ENCODE data around the gene SP3. TPM values are rescaled to one million over a fixed set of nuclear protein-coding genes. Genes with fewer than 3 reads are reported as not detected.
A peak's percentile ranks its signal among the peaks of the same experiment; 100 is the strongest.

The SP3 gene
- total and polyA plus RNA-seq, 3 experiments from 2014 or later = 61.0 to 98.4 (median 93.0) TPM

DNA sequence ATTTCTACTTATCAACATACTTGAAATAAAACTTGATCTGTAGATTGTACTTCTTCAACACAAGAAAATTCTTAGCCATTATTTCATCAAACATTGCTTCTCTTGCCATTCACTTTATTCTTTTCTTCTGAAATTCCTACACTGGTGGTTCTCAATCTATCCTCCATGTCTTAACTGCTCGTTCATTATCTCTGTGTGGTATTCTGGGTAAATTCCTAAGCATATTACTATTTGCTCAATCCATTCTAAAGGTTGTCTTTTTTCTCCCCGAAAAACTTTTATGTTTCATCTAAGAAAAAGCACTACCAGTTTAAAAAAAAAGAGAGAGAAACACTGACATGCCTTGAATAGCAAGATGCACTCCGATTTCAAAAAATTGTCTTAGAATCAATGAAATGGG lies 18.0 kb downstream of the SP3 start:
- Mint-ChIP-seq H3K27me3 (no peaks in the 10 kb centered on the region), H3K4me3 (peak overlapping the region in 5 of 7 donors; percentile 9 to 42 (median 28)), H3K36me3 (peaks cover under 1 to 32% (median 22%) of the 10 kb centered on the region in 3 donors), H3K9me3 (no peaks in the 10 kb centered on the region), H3K27ac (peak overlapping the region in 5 of 8 donors; percentile 6 to 59 (median 42)), H3K4me1 (peaks cover 84 to 100% (median 98%) of the 10 kb centered on the region in 3 donors)
- no peak overlapping the region for H3K4me3 ChIP-seq (ENCODE audit: low read length)
- DNase-seq = no peak
- no peaks in the 10 kb centered on the region for H3K36me3 ChIP-seq (ENCODE audit: insufficient read depth, low read length)
- peaks cover 79% of the 10 kb centered on the region for H3K4me1 ChIP-seq (ENCODE audit: insufficient read depth, low read length)
- no peaks in the 10 kb centered on the region for H3K9me3 ChIP-seq (ENCODE audit: low read length)
- POLR2A ChIA-PET = no interaction called here
- CTCF ChIA-PET = no interaction called here
- H3K27ac ChIP-seq (ENCODE audit: low read depth, low read length) = no peak overlapping the region
- H3K27me3 ChIP-seq (ENCODE audit: insufficient read depth, low read length, poor library complexity, severe bottlenecking) = no peaks in the 10 kb centered on the region

DNA sequence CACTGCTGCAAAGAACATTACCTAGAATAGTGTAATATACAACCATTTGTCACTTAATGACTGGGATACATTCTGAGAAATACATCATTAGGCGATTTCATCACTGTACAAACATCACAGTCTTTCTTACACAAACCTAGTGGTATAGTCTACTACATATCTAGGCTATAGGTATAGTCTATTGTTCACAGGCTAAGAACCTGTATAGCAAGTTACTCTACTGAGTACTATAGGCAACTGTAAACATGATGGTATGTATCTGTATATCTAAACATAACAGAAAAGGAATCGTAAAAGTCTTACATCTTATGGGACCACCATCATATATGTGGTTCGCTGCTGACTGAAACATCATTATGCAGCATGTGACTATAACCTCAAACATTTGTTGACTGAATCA lies 21.4 kb downstream of the SP3 start:
- H3K9me3 ChIP-seq (ENCODE audit: low read length) = no peaks in the 10 kb centered on the region
- H3K4me3 ChIP-seq (ENCODE audit: low read length) = no peak overlapping the region
- Mint-ChIP-seq H3K27ac (peak overlapping the region in 1 of 8 donors; percentile 20), H3K36me3 (peaks cover 0 to 24% (median 15%) of the 10 kb centered on the region in 3 donors), H3K9me3 (no peaks in the 10 kb centered on the region), H3K27me3 (no peaks in the 10 kb centered on the region), H3K4me1 (peaks cover 84 to 100% (median 97%) of the 10 kb centered on the region in 3 donors), H3K4me3 (peak overlapping the region in 2 of 7 donors; percentile 7 to 20)
- H3K4me1 ChIP-seq (ENCODE audit: insufficient read depth, low read length) = peaks cover 79% of the 10 kb centered on the region
- ChIA-PET CTCF (no interaction called here), POLR2A (no interaction called here)
- no peaks in the 10 kb centered on the region for H3K27me3 ChIP-seq (ENCODE audit: insufficient read depth, low read length, poor library complexity, severe bottlenecking)
- no peaks in the 10 kb centered on the region for H3K36me3 ChIP-seq (ENCODE audit: insufficient read depth, low read length)
- no peak overlapping the region for H3K27ac ChIP-seq (ENCODE audit: low read depth, low read length)
- no peak for DNase-seq

DNA sequence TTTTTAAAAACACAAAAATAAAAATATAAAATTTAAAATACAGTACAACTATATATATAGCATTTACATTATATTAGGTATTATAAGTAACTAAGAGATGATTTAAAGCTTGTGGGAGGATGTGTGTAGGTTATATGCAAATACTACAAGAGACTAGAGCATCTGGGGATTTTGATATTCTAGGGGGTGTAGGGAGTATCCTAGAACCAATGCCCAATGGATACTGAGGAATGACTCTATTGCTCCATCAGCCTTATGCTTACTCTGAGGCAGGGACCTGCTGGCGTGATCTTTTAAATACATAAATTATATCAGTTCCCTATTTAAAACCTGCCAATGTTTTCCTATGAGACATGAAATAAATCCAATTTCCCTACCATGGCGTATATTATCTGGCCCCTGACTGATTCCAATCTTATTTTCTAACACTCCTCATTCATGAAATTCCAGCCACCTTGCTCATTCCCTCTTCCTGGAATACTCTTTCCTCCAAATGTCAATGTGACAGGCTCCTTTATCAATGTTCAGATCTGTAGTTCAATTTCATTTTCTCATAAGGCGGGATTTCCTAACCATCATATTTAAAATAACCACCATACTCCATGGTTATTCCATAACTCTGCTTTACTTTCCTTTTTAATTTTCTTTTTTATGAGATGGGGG lies 22.2 kb downstream of the SP3 start:
- Mint-ChIP-seq H3K27me3 (no peaks in the 10 kb centered on the region), H3K4me1 (peaks cover 84 to 98% (median 95%) of the 10 kb centered on the region in 3 donors), H3K27ac (peak overlapping the region in 4 of 8 donors; percentile 4 to 24 (median 20)), H3K36me3 (peaks cover 0 to 27% (median 15%) of the 10 kb centered on the region in 3 donors), H3K9me3 (no peaks in the 10 kb centered on the region), H3K4me3 (peak overlapping the region in 2 of 7 donors; percentile 9 to 21)
- CTCF ChIA-PET = no interaction called here
- POLR2A ChIA-PET = no interaction called here
- no peaks in the 10 kb centered on the region for H3K27me3 ChIP-seq (ENCODE audit: insufficient read depth, low read length, poor library complexity, severe bottlenecking)
- H3K9me3 ChIP-seq (ENCODE audit: low read length) = no peaks in the 10 kb centered on the region
- no peak overlapping the region for H3K4me3 ChIP-seq (ENCODE audit: low read length)
- peaks cover 80% of the 10 kb centered on the region for H3K4me1 ChIP-seq (ENCODE audit: insufficient read depth, low read length)
- no peak overlapping the region for H3K27ac ChIP-seq (ENCODE audit: low read depth, low read length)
- no peak for DNase-seq
- no peaks in the 10 kb centered on the region for H3K36me3 ChIP-seq (ENCODE audit: insufficient read depth, low read length)

DNA sequence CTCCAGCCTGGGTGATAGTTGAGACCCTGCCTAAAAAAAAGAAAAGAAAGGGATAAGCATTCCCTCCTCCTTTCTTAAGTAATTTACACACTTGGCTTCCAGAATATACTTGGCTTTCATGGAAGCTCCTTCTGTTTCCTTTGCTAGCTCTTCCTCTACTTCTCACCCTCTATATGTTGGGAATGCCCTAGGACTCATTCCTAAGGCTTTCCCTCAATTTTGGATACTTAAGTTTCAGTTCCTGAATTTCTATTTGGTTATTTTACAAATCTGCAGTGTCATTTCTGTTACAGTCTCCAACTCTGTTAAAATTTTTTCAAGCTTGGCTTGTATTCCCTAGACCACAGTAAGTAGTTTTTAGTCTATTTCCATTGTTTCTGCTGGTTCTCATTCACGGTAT lies 23.6 kb downstream of the SP3 start:
- Mint-ChIP-seq H3K36me3 (peaks cover 0 to 19% (median 11%) of the 10 kb centered on the region in 3 donors), H3K4me1 (peaks cover 75 to 84% (median 80%) of the 10 kb centered on the region in 3 donors), H3K4me3 (peak overlapping the region; percentile 10 to 62 (median 40)), H3K27me3 (no peaks in the 10 kb centered on the region), H3K9me3 (no peaks in the 10 kb centered on the region), H3K27ac (peak overlapping the region in 6 of 8 donors; percentile 17 to 76 (median 46))
- DNase-seq = no peak
- POLR2A ChIA-PET = no interaction called here
- Histone ChIP-seq H3K36me3 (ENCODE audit: insufficient read depth, low read length) (no peaks in the 10 kb centered on the region), H3K4me1 (ENCODE audit: insufficient read depth, low read length) (peaks cover 82% of the 10 kb centered on the region), H3K9me3 (ENCODE audit: low read length) (no peaks in the 10 kb centered on the region), H3K27ac (ENCODE audit: low read depth, low read length) (no peak overlapping the region), H3K4me3 (ENCODE audit: low read length) (no peak overlapping the region), H3K27me3 (ENCODE audit: insufficient read depth, low read length, poor library complexity, severe bottlenecking) (no peaks in the 10 kb centered on the region)
- CTCF ChIA-PET = no interaction called here

DNA sequence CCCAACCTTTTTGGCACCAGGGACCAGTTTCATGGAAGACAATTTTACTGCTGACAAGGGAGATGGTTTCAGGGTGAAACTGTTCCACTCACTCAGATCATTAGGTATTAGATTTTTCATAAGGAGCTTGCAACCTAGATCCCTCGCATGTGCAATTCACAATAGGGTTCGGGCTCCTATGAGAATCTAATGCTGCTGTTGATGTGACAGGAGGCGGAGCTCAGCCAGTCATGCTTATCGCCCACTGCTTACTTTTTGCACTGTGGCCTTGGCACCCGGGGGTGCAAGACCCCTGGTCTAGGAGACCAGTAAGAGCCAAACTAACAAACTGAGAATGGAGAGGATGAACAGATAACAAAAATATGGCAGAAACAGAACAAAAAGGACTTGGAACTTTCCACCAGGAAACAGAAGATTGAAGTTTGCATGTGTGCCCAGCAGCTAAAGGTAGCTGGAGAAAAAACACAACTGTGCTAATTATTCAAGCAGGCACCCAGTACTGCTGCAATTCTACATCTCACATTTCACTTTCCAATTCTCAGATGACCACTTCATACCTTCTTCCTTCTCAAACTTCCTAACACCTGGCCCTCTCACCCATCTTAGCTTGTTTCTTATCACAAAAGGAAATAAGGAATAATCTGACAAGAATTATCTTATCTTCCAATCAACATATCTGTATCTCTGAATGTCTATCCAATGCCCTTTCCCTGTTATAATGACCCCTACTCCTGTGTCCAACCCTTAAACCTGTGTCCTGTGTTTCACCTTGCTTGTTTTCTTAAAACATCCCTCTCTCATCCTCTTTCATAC lies 24.8 kb downstream of the SP3 start:
- CTCF ChIA-PET = no interaction called here
- DNase-seq = no peak
- Mint-ChIP-seq H3K27me3 (no peaks in the 10 kb centered on the region), H3K4me1 (peaks cover 66 to 72% (median 70%) of the 10 kb centered on the region in 3 donors), H3K9me3 (no peaks in the 10 kb centered on the region), H3K4me3 (peak overlapping the region; percentile 35 to 53 (median 40)), H3K27ac (peak overlapping the region in 7 of 8 donors; percentile 2 to 75 (median 27)), H3K36me3 (peaks cover 0 to 19% (median 9%) of the 10 kb centered on the region in 3 donors)
- no peaks in the 10 kb centered on the region for H3K36me3 ChIP-seq (ENCODE audit: insufficient read depth, low read length)
- H3K4me3 ChIP-seq (ENCODE audit: low read length) = no peak overlapping the region
- H3K27ac ChIP-seq (ENCODE audit: low read depth, low read length) = no peak overlapping the region
- no peaks in the 10 kb centered on the region for H3K27me3 ChIP-seq (ENCODE audit: insufficient read depth, low read length, poor library complexity, severe bottlenecking)
- H3K4me1 ChIP-seq (ENCODE audit: insufficient read depth, low read length) = peaks cover 89% of the 10 kb centered on the region
- H3K9me3 ChIP-seq (ENCODE audit: low read length) = no peaks in the 10 kb centered on the region
- POLR2A ChIA-PET = interaction anchor here (0.6 to 1.4 kb wide), 3 partner anchors 23 to 420 kb away, joined by 3 to 5 read pairs (median 3); no protein-coding TSS in a partner anchor

DNA sequence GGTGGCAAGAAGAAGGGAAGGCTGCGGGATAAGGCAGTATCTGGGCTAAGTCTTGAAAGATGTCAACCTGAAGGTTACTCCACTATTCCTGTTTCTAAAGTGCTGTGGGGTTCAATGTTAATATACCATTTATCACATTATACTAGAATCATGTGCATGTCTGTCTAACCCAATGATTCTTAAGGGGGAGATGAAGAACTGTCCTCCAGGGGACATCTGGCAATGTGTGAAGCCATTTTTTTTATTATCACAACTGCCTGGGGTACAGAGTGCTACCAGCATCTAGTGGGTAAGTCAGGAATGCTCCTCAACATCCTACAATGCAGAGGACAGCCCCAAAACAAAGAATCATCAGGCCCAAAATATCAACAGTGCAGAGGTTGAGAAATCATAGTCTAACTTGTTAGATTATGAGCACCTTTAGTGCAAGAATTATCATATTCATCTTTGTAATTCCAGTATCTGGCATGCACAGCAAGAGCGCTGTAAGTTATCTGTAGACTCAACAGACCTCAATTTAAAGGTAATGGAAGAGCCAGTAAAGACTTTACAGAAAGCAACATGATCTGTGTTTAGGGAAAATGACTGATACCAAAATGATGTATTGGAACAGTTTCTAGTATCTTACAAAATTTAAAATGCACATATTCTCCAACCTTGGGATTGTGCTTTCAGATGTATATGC lies 26.3 kb downstream of the SP3 start:
- Histone ChIP-seq H3K9me3 (ENCODE audit: low read length) (no peaks in the 10 kb centered on the region), H3K4me1 (ENCODE audit: insufficient read depth, low read length) (peaks cover 85% of the 10 kb centered on the region), H3K4me3 (ENCODE audit: low read length) (no peak overlapping the region), H3K36me3 (ENCODE audit: insufficient read depth, low read length) (no peaks in the 10 kb centered on the region), H3K27ac (ENCODE audit: low read depth, low read length) (no peak overlapping the region), H3K27me3 (ENCODE audit: insufficient read depth, low read length, poor library complexity, severe bottlenecking) (no peaks in the 10 kb centered on the region)
- peak overlapping the region in 4 of 8 donors; percentile 3 to 12 (median 4) for H3K27ac Mint-ChIP-seq
- H3K9me3 Mint-ChIP-seq = no peaks in the 10 kb centered on the region
- H3K4me1 Mint-ChIP-seq = peaks cover 55 to 64% (median 56%) of the 10 kb centered on the region in 3 donors
- no peaks in the 10 kb centered on the region for H3K27me3 Mint-ChIP-seq
- ChIA-PET POLR2A (no interaction called here), CTCF (no interaction called here)
- H3K36me3 Mint-ChIP-seq = peaks cover 0 to 24% (median 6%) of the 10 kb centered on the region in 3 donors
- H3K4me3 Mint-ChIP-seq = peak overlapping the region in 6 of 7 donors; percentile 13 to 52 (median 44)
- DNase-seq = no peak

DNA sequence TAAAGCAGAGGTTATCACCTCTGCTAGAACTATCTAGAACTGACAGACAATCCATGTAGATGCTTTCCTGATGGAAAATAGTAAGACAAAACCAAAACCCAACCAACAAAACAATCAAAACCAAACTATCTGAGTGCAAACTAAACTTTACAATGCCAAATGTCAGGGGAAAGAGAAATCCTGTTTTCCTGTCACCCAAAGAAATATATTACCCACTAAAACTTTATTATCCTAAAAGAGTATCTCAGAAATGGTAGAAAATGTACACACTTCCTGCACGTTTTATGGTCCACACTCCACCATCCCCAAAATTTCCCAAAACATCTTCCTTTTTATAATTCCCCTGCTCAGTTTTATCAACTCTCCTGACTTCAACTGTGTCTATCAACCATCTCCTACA lies 29.9 kb downstream of the SP3 start:
- H3K9me3 Mint-ChIP-seq = no peaks in the 10 kb centered on the region
- Histone ChIP-seq H3K9me3 (ENCODE audit: low read length) (no peaks in the 10 kb centered on the region), H3K27me3 (ENCODE audit: insufficient read depth, low read length, poor library complexity, severe bottlenecking) (no peaks in the 10 kb centered on the region), H3K36me3 (ENCODE audit: insufficient read depth, low read length) (no peaks in the 10 kb centered on the region), H3K4me3 (ENCODE audit: low read length) (no peak overlapping the region), H3K27ac (ENCODE audit: low read depth, low read length) (no peak overlapping the region), H3K4me1 (ENCODE audit: insufficient read depth, low read length) (peaks cover 55% of the 10 kb centered on the region)
- ChIA-PET CTCF (no interaction called here), POLR2A (no interaction called here)
- H3K27me3 Mint-ChIP-seq = no peaks in the 10 kb centered on the region
- H3K27ac Mint-ChIP-seq = no peak overlapping the region
- no peak overlapping the region for H3K4me3 Mint-ChIP-seq
- peaks cover 42 to 48% (median 45%) of the 10 kb centered on the region in 3 donors for H3K4me1 Mint-ChIP-seq
- DNase-seq = no peak
- peaks cover 0 to 36% (median 6%) of the 10 kb centered on the region in 3 donors for H3K36me3 Mint-ChIP-seq

Measured in CD8-positive, alpha-beta memory T cell (primary cell).